ENCODE results near the gene ROCK2. TPM values are rescaled to one million over a fixed set of nuclear protein-coding genes. Genes with fewer than 3 reads are reported as not detected.

ROCK2 gene
- total RNA-seq, 3 donors from 2014 or later: 67.7 to 77.8 (median 71.0) TPM

- H3K4me3 ChIP-seq: no peak overlapping the region
- DNase-seq (no peak), ATAC-seq (no peak)
- no peaks in the 10 kb centered on the region for H3K36me3 ChIP-seq (ENCODE audit: low read depth)
- peaks cover 46% of the 10 kb centered on the region for H3K4me1 ChIP-seq (ENCODE audit: low read depth)
- intact Hi-C loops (cut with DNase I, micrococcal nuclease): no loop called here
- TF ChIP-seq CTCF (IDR thresholded peaks at IDR 0.05): no peak
- no peaks in the 10 kb centered on the region for H3K9me3 ChIP-seq
These were observed 44.6 kb upstream of the ROCK2 start for GRCh38 chr2:11389052-11389420.

GRCh38 chr2:11388262-11389051 is 44.0 kb upstream of the ROCK2 start:
- TF ChIP-seq CTCF (IDR thresholded peaks at IDR 0.05): no peak
- Histone ChIP-seq H3K4me1 (ENCODE audit: low read depth) (peaks cover 46% of the 10 kb centered on the region), H3K4me3 (no peak overlapping the region), H3K36me3 (ENCODE audit: low read depth) (no peaks in the 10 kb centered on the region), H3K9me3 (no peaks in the 10 kb centered on the region)
- peak; percentile 81 for ATAC-seq
- DNase-seq: peak; percentile 79 to 86 (median 81)
- intact Hi-C loops (cut with DNase I, micrococcal nuclease): no loop called here

GRCh38 chr2:11387843-11388242 is 43.4 kb upstream of the ROCK2 start:
- H3K4me3 ChIP-seq: no peak overlapping the region
- H3K9me3 ChIP-seq: no peaks in the 10 kb centered on the region
- TF ChIP-seq CTCF (IDR thresholded peaks at IDR 0.05): no peak
- H3K36me3 ChIP-seq (ENCODE audit: low read depth): no peaks in the 10 kb centered on the region
- ATAC-seq (peak; percentile 48), DNase-seq (peak in 1 of 3 donors; percentile 60)
- H3K4me1 ChIP-seq (ENCODE audit: low read depth): peaks cover 46% of the 10 kb centered on the region
- intact Hi-C loops (cut with DNase I, micrococcal nuclease): no loop called here

GRCh38 chr2:11387100-11387390 is 42.6 kb upstream of the ROCK2 start:
- no peak for TF ChIP-seq CTCF (IDR thresholded peaks at IDR 0.05)
- ATAC-seq: peak; percentile 51
- no peaks in the 10 kb centered on the region for H3K36me3 ChIP-seq (ENCODE audit: low read depth)
- H3K9me3 ChIP-seq: no peaks in the 10 kb centered on the region
- DNase-seq: peak in 1 of 3 donors; percentile 68
- peaks cover 46% of the 10 kb centered on the region for H3K4me1 ChIP-seq (ENCODE audit: low read depth)
- intact Hi-C loops (cut with DNase I, micrococcal nuclease): no loop called here
- no peak overlapping the region for H3K4me3 ChIP-seq

DNA sequence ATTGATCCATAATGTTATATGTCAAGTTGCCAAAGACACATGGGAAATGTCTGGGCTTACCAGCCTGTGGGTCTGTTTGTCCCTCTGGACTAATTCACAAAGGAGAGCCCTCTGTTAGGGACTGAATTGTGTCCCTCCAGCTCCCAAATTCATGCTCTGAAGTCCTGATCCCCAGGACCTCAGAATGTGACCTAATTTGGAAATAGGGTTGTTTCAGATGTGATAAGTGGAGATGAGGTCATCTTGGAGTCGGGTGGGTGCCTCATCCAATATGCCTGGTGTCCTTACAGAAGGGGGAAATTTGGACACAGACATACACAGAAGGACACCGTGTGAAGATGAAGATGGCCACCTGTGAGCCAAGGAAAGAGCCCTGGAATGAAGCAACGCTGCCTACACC is 41.4 kb upstream of the ROCK2 start:
- intact Hi-C loops (cut with DNase I, micrococcal nuclease): no loop called here
- no peak for ATAC-seq
- Histone ChIP-seq H3K4me3 (no peak overlapping the region), H3K4me1 (ENCODE audit: low read depth) (peaks cover 46% of the 10 kb centered on the region), H3K36me3 (ENCODE audit: low read depth) (no peaks in the 10 kb centered on the region), H3K9me3 (no peaks in the 10 kb centered on the region)
- TF ChIP-seq CTCF (IDR thresholded peaks at IDR 0.05): no peak
- no peak for DNase-seq
